Rectal smooth muscle tissue (tissue), 1 donor: ENCODE results near the gene CCDC74A.
"Not testable (repeated sequence)": the region's sequence is repeated elsewhere in the genome, so short reads cannot be mapped to it uniquely, and the experiment has no call there.

Experiments
- H3K27ac ChIP-seq: one replicate; pipeline ENCODE4 v1.7.0; 2013; ENCODE audit warnings: low read depth, low read length, inconsistent platforms
- H3K27me3 ChIP-seq: one replicate; pipeline ENCODE4 v1.7.0; 2013; ENCODE audit warnings: low read length; ENCODE audit not compliant: control insufficient read depth, insufficient read depth
- H3K36me3 ChIP-seq: one replicate; pipeline ENCODE4 v1.7.0; 2013; ENCODE audit warnings: low read length; ENCODE audit not compliant: control insufficient read depth, insufficient read depth
- H3K4me1 ChIP-seq: one replicate; pipeline ENCODE4 v1.7.0; 2013; ENCODE audit warnings: low read length; ENCODE audit not compliant: control insufficient read depth, insufficient read depth
- H3K4me3 ChIP-seq: one replicate; pipeline ENCODE4 v1.7.0; 2013; ENCODE audit warnings: low read length
- H3K9ac ChIP-seq: one replicate; pipeline ENCODE4 v1.7.0; 2013; ENCODE audit warnings: low read length

Gene CCDC74A

DNA sequence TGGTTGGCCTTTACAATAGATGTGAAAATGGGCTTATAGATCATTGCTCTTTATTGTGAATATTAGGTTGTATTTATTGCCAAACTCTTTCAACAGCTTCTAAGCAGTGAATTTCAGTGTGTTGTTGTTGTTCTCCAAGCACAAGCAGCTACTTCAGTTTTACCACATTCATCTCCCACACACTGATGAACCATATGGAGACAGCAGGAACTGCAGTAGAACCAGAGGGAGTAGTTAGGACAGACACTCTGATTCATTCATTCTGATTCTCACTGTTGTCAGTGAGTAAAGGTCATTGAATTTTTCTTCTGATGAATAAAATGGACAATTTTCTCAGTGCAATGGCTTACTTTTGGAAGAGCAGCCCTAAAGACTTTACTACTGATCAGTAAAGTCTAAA is 40.2 kb downstream of the CCDC74A start:
- Histone ChIP-seq H3K27ac (no peak overlapping the region), H3K4me3 (no peak overlapping the region), H3K27me3 (no peaks in the 10 kb centered on the region), H3K36me3 (no peaks in the 10 kb centered on the region), H3K9ac (no peak overlapping the region), H3K4me1 (no peaks in the 10 kb centered on the region)

GRCh38 chr2:131568401-131568800 is 40.7 kb downstream of the CCDC74A start:
- not testable (repeated sequence) for H3K4me3 ChIP-seq, H3K4me1 ChIP-seq, H3K27ac ChIP-seq, H3K36me3 ChIP-seq, H3K9ac ChIP-seq, H3K27me3 ChIP-seq

DNA sequence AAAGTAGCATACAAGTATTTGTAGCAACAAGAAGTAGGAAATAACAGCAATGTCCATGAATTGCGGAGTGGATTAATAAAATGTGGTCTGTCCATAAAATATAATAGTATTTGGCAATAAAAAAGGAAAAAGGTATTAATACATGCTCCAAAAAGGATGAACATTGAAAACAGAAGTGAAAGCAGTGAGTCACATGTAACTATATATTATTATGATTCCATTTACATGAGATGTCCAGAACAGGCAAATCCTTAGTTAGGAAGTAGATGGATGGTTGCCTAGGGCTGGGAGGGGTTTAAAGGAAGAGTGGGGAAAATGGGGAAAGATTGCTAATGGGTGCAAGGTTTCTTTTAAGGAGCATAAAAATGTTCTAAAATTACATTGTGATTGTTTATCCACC is 44.5 kb downstream of the CCDC74A start:
- Histone ChIP-seq H3K27ac (no peak overlapping the region), H3K4me1 (no peaks in the 10 kb centered on the region), H3K27me3 (no peaks in the 10 kb centered on the region), H3K4me3 (no peak overlapping the region), H3K36me3 (no peaks in the 10 kb centered on the region), H3K9ac (no peak overlapping the region)

GRCh38 chr2:131577812-131578211 is 50.1 kb downstream of the CCDC74A start:
- Histone ChIP-seq H3K36me3 (no peaks in the 10 kb centered on the region), H3K27ac (no peak overlapping the region), H3K4me1 (no peaks in the 10 kb centered on the region), H3K9ac (no peak overlapping the region), H3K4me3 (no peak overlapping the region), H3K27me3 (no peaks in the 10 kb centered on the region)

- Histone ChIP-seq H3K4me3 (no peak overlapping the region), H3K27ac (no peak overlapping the region), H3K9ac (no peak overlapping the region), H3K27me3 (no peaks in the 10 kb centered on the region), H3K4me1 (no peaks in the 10 kb centered on the region), H3K36me3 (no peaks in the 10 kb centered on the region)
Measured at GRCh38 chr2:131580187-131580586, 52.5 kb downstream of the CCDC74A start.
